CD4-positive, alpha-beta T cell treated with Interleukin-4 for 1 hour (primary cell): ENCODE results near the gene VARS1.

Experiments
- DNase-seq, 2 donors: peaks; one replicate each; pipeline ENCODE4 v3.0.0-alpha.2; 2020 to 2022

Gene VARS1

DNA sequence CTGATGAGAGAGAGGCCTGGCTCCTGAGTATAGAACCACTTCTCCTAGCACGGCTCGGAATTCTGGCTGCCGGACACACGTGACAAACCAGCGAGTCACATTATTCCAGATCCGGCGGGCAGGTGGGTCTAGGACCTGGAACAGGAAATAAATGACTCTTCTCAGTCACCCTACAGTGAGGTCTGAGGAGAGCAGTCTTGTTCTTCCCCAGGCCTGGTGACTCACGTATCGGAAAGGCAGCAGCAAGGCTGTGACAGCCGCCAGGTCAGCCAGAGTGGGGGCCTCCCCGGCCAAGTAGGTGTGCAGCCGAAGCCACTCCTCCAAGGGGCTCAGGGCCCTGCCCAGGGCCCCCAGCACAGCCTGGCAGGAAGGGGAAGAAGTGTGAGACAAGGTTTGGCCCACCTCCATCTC, 2.8 kb downstream of the VARS1 start:
- DNase-seq = no peak

DNA sequence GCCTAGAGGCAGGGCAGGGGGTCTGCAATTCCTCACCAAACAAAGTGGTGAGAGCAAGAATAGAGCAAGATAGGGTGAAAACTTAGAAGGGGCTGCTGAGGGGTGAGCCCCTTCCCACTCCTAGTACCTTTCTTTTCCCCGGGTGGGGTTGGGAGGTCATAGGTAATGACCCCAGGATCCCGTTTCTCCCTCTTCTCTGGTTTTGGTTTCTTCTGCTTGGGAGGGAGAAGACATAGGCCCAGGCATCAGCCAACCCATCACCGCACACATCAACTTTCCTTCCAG, 3.5 kb downstream of the VARS1 start:
- no peak for DNase-seq

DNA sequence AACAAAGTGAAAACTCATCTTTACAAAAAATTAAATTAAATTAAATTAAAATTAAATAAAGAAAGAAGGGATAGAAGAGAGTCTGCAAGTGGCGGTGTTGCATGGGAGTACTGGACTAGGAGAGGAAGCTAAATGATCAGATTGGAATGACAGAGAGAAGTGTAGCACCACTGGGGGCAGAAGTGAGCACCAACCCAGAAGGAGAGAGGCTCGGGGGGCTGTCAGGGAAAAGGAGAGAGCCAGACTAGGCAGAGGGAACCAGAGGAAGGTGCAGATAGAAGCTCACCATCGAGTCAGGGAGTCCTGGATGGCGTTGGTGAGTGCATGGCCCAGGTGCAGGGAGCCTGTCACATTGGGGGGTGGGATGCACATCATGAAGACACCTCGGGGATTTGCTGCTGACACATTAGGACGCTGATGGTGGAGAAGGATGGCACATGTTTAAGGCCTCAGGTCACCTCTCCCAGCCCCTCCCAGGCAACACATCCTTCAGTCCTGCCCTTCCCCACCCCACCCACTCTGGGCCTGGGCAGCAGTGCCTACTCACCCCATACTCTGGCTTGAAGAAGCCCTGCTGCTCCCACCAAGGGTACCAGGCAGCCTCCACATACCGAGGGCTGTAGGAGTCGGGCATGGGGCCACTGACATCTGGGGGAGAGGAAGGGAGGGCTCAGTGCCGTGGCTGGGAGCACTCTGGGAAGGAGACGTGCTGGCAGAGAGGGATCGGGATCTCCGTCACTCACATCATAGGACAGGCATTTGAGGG, 4.0 kb downstream of the VARS1 start:
- peak; percentile 39 to 42 for DNase-seq

DNA sequence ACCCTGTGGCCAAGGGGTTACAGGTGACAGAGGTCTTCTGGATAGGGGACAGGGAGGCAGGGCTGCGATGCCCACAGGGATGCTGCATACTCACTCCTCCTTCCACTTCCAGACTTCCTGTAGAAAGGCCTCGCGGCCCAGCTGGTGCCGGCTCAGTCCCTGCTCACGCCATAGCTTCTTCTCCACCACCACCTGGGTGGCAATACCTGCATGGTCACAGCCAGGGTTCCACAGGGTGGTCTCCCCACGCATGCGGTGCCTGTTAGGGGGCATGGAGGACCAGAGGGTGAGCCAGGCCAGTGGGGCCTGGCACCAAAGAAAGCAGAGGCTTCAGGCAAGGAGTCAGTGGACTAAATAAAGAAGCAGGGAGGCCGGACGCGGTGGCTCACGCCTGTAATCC, 10.1 kb downstream of the VARS1 start:
- DNase-seq = no peak

DNA sequence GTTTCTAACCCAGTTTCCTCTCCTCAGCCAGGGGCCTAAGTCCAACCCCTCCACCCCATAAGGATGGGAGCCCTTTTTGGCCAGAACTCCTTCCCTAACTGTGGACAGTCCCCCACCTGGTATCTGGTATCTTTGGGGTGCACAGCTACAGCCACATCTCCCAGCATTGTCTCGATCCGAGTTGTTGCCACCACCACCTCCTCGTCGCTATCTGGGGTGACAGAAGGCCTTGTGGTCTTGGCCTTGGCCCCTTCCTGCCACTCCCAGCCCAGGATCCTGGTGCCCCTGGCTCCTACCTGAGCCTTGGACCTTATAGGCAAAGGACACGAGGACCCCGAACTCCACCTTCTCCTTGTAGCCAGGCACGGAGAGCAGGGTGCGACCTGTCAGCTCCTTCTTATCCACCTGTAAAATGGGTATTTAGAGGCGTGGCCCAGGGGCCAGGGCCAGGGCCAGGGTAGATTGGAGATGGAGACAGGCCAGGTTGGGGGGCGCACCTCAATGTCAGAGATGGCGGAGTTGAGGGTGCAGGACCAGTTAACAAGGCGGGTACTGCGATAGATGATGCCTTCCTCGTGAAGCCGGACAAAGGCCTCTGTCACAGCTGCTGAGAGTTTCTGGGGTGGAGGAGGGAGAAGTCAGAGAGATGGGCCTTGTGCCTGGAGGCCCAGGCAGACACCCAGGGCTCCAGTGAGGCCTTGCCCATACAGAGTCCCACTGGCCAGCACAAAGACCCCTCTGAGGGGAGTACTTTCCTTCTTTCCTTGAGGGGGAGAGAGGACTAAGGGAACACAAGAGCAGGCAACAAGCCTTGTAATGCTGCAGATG, 11.2 kb downstream of the VARS1 start:
- DNase-seq = no peak

DNA sequence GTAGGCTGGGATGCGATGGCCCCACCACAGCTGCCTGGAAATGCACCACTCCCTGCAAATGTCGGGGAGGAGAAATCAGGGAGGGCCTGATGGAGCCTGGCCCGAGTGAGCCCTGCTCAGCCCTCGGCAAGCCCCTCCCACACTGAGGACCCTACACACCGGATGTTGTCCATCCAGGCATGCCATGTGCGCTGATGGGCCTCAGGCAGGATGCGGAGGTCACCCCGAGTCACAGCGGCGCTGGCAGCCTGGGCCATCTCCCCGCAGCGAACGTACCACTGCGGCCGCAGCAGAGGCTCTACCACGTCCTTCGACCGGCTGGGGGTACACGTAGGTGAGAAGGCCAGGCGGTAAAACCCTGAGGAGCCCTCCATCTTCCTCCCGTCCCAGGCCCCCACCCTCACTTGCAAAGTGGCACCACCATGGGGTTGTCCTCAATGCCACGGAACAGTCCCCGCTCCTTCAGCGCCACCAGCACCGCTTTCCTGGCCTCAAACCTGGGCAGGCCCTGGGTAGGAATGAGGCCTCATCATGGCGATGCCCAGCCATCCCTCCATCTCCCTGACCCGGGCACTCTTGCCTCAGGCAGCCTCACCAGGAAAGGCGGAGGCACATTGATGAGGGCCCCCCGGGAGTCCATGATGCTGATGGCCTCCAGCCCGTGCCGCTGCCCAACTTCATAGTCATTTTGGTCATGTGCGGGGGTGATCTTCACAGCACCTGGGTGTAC, 13.3 kb downstream of the VARS1 start:
- no peak for DNase-seq

DNA sequence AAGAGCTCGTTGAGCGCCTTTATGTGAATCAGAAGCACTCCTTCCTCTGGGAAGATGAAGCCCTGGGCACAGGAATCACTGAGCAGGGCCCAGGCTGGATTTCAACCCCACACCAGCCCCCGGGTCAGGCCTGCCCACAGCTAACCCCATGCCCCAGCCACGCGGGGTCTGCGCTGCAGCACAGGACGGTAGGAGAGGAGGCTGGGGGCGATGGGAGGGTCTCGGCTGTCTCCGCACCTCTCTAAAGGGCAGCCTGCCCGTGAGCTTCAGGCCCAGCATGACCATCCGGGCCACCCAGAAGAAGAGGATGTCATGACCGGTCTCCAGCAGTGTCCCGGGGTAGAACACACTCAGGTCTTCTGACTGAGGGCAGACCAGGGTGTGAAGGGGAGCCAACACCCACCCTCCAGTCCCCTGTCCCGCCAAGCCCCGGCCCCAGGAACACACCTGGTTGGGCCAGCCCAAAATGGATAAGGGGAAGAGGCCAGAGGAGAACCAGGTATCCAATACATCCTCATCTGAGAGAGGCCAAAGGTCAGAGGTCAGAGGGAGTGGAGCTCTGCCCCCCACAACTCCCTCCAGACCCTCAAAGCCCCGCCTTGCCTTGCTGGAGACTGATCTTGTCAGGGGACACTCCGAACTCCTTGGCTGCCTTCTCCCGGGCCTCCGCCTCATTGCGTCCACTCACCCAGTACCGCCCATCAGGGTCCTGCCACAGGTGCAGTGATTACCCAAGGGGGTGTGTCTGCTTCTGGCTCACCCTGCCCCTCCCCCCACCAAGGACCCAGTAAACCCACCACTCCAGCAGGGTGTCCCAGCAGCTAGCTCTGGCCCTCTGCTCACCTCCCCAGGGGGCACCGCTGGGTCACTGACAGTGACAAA, 14.1 kb downstream of the VARS1 start:
- no peak for DNase-seq

DNA sequence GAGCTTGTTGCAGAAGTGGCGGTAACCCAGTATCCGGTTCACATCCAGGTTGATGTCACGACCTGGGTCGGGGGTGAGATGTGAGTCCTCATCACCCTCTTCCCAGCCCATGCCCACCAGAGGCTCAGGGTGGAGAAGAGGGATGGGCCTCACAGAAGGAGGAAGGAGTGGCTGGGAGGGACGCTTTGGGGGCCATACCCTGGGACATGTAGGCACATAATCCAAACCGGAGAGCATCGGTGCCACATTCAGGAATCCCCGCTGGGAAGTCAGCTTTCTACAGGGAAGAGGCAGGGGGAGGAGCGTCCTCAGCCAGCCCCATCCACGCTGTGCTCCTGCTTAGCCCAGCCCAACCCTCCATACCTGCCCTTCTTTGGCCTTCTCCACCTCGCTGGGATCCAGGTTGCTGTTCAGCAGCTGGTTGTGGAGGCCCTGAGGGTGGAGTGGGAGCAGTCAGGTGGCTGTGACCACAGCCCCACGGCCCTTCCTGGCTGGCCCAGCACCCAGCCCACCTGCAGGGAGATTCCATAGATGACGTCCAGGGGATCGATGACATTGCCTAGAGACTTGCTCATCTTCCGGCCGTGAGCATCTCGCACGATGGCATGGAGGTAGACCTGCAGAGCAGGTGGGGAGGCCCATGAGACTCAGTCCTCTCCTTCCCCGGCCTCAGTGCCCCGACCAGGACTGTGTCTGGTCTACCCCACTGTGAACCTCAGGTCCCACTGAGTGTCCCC, 14.9 kb downstream of the VARS1 start:
- DNase-seq = no peak

DNA sequence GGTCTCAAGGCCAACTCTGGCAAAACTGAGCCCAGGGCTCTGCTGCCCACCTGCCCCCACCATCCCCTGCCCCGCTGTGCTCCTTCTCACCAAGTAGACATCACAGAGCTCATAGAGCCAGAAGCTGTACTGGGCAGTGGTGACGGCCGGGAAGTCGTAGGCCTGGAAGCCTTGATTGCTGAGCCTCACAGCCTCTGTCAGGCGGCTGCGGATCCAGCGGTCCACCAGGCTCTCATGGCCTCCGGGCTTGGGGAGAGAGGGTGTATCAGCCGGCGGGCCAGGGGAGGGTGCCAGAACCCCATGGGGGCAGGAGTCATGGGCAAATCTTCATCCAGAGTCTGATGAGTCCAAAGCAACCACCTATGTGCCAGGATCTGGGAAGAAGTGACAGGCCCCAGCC, 15.6 kb downstream of the VARS1 start:
- no peak for DNase-seq

DNA sequence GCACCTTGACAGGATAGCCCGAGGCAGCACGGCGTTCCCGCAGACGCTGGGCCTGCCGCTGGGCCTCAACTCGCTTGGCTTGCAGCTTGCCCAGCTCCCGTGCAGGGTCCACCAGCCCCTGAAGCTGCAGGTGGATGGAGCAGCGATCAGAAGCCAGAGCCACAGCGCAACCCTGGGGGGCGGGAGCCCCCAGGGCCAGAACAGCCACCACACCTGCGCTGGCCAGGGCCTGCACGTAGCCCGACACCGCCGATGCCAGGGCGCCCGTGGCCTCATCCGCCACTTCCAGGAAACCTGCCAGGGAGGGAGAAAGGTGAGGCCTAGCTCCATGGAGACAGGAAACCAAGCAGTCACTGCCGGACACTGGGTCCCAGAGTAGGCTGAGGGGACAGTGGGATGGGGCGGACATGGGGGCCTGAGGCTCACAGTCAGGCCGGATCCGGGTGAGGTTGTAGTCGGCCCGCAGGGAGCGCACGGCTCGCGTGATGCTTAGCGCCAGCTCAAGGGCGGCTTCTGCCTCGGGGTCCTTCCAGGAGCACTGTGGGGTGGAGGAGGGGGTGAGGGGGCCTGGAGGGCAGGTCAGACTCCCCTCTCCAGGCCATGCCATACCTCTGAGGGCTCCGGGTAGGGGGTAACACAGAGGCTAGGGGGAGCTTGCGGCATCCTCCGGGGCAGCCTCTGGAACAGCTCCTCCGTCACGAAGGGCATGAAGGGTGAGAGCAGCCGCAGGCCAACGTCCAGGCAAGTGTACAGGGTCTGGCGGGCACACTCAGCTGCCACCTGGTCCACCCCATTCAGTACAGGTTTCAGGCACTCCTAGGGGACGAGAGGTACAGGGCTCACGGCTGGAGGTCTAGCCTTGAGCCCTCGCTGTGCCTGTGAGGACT, 16.3 kb downstream of the VARS1 start:
- DNase-seq = no peak

DNA sequence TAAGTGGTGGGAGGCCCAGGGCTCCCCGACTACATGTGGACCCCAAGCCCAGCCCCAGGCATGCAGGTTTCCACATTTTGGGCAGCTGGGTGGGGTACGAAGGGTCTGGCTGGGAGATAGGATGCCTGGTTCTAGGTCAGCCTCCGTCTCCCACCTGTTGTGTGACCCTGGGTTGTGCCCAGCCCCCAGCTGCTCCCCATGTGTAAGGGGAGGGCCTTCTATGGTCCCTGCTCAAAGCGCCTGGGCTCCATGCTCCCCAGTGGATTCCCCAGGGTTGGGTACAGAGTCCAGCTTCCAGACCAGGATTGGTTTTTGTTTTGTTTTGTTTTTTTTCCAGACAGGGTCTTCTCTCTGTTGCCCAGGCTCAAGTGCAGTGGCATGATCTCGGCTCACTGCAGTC, 17.4 kb downstream of the VARS1 start:
- DNase-seq = no peak

DNA sequence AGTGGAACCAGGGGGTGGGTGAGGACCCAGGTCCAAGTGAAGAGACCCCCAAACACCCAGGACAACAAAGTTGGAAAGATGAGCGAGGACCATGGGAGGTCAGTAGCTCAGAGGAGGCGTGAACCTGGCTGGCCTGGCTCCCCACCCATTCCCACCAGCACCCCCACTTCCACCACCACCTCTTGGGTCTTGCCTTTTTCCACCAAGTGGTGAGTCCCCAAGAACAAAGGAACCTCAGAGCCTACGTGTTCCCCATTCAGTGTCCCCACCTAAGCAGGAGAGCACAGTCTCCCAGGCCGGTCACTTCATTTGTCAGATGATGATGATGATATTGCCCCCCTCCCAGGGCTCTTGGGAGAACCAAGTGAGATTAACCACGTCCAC, 17.9 kb downstream of the VARS1 start:
- no peak for DNase-seq

DNA sequence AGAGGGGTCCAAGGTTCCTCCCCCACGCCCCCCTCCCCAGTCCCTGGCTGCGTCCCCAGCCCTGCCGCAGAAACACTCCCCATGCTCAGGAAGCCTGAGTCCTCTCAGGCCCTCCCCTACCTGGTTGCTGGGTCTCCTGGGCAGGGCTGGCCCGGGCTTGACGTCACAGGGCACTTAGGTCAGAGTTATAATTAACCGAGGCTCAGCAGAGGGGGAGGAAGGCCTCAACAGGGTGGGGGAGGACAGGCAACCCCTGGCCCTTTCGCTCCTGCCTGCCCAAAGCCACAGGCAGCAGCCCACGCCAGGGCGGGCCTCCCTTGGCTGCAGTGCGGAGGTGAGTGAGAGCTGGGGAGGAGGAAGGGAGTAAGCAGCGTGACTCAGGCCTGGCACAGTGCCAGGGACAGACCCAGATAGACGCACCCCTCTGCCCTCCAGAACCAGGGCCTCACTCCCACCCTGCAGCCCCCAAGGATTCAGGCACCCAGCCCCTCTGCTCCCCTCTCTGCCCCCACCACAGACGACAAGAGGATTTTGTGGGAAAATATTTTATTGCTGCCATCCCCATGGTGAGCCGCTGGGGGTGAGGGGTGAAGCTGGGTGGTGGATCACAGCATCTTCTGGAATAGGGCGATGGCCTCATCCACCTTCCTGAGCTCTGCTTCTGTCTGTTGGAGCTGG, 18.4 kb downstream of the VARS1 start, which contains the start of gene VWA7:
TSS of gene VWA7 (minus strand) at position 340 of the 678 bp plus-strand sequence. CDS start 549 bp downstream, outside the sequence.
- DNase-seq = peak; percentile 80 to 83

DNA sequence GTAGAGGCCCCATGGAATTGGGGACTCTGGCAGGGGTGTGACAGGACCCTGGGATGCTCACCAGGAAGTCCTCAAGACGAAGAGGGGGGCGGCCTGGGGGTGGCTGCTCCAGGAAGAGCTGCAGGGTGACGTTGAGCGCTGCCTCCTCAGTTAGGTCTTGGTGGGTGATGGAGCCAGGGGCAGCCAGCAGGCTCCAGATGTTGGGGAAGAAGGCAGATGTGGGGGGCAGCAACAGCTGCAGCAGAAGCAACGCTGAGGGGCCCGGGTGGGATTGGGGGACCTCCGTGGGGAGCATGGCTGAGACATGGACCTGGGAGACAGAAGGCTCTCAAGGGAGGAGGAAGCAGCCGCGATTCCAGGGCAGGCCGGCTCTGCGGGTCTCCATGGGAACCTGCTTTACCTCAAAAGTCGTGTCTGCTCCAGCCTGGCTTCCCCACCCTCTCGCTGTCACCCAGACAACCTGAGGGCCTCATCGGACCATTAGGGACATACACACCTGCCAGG, 19.0 kb downstream of the VARS1 start:
- DNase-seq = no peak

DNA sequence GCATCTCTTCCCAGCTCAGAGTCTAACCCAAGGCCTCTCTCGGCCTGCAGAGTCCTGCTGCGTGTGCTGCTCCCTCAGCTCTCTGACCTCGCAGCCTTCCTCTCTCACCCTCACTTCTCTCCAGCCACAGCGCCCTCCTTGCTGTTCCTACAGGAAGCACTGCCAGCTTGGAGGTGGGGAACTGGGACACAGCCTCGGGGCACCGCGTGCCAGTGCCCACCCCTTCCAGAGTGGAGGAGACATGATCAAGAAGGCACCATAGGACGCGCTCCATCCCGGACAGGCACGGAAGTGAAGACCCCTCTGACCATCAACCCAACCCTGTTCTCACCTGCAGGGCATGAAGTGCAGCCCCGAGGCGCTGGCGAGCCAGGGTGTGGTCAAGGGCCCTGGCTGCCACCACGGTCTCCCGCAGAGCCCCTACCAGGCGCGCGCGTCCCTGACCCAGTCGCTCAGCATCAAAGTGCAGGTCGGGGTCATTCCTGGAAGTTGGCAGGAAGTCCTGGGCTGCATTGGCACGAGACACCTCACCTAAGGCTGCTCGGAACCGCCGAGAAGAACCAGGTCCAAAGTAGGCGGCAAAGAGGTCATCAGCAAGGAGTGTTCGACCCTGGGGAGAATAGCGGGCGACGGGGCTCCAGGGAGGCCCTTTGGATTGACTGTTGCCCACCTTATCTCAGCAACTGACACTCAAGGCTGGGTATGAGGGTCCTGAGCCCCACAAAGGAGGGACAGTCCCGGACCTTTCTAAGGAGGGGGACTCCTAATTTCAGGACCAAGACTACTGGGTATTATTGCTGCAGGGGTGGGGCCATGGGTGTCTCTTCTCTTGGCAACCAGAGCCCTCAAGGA, 19.7 kb downstream of the VARS1 start:
- no peak for DNase-seq

DNA sequence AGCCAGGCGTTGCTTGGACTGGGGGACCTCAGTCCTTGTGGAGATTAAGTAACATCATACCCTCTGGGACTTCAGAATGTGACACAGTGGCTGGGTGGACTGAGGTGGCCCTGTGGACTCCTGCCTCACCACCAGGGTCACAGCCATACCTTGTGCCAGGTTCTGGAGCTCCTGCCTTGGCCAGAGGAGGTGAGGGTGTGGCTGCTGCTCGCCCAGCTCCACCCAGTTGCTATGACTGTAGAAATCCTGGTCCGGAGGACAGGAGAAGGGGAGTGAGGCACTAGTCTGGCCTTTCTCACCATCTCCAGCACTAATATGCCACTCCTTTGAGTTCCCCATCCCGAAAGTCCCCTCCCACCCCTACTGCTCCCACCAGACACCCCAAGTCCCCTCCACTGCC, 20.4 kb downstream of the VARS1 start:
- DNase-seq = no peak

DNA sequence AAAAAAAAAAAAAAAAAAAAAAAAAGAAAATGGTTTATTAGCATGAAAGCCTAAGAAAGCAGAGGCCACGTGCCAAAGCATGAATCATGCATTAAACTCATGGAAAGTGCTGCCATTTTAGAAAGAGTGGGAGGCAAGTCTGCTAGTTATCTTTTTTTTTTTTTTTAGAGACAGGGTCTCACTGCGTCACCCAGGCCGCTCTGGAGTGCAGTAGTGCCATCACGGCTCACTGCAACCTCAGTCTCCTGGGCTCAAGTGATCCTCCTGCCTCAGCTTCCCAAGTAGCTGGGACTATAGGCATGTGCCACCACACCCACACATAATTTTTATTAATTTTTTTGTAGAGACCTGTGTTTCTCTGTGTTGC, 23.6 kb downstream of the VARS1 start:
- no peak for DNase-seq

DNA sequence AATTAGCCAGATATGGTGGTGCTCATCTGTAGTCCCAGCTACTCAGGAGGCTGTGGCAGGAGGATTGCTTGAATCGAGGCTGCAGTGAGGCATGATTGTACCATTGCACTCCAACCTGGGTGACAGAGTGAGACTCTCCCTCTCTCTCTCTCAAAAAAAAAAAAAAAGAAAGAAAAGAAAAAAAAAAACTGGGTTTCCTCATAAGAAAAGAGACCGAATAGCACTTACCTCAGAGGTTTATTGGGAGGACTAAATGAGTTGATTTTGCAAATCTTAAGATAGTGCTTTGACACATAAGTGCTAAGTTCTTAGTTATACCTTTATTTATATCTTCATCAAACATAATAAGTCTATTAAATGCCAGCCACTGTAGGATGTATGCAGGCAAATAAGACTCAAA, 24.7 kb downstream of the VARS1 start:
- DNase-seq = no peak

DNA sequence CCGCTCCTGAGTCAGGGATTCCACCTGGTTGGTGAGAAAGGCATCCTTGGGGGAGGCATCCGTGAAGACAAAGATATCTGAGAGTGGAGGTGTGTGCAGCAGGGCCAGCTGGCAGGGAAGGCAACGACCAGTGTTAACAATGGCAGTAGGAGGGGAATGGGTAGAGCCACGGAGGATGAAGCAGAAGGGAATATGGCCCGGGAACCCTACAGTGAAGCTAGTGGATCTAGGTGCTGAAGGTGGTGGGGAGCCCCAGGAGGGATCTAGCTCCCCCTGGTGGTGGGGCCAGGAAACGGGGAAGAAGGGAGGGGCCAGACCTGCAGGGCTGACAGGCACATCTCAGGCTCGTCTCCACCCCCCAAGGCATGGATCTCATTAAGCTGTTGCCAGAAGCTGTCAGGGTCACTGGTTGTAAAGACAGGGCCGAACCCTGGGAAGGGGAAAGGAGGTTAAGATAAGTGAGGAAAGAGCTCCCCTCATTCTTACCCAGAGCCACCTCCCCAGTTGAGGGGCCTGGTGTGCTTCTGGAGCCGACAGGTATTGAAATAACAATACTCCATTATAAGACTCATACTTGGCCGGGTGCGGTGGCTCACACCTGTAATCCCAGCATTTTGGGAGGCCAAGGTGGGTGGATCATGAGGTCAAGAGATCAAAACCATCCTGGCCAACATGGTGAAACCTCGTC, 25.7 kb downstream of the VARS1 start:
- DNase-seq = peak; percentile 86
